ENCODE results near the gene CCDC27. TPM values are rescaled to one million over a fixed set of nuclear protein-coding genes. Genes with fewer than 3 reads are reported as not detected.
"Not testable (repeated sequence)": the region's sequence is repeated elsewhere in the genome, so short reads cannot be mapped to it uniquely, and the experiment has no call there.

The CCDC27 gene
- total RNA-seq, 1 donor from 2014 or later, result not detected

- H3K36me3 Mint-ChIP-seq (ENCODE audit: low read depth, unreplicated experiment), result no peaks in the 10 kb centered on the region
- no peak overlapping the region for H3K4me2 ChIP-seq (ENCODE audit: low read length)
- H3K79me2 ChIP-seq (ENCODE audit: insufficient read depth, low read length), result no peaks in the 10 kb centered on the region
- no peak overlapping the region for H3K27ac ChIP-seq (ENCODE audit: low read depth, low read length)
- H3K27me3 Mint-ChIP-seq (ENCODE audit: low read depth, unreplicated experiment), result peaks cover 13% of the 10 kb centered on the region
- no peak for TF ChIP-seq EZH2 (IDR thresholded peaks at IDR 0.05; ENCODE audit: insufficient read depth, low read length)
- TF ChIP-seq, protein P1, sequence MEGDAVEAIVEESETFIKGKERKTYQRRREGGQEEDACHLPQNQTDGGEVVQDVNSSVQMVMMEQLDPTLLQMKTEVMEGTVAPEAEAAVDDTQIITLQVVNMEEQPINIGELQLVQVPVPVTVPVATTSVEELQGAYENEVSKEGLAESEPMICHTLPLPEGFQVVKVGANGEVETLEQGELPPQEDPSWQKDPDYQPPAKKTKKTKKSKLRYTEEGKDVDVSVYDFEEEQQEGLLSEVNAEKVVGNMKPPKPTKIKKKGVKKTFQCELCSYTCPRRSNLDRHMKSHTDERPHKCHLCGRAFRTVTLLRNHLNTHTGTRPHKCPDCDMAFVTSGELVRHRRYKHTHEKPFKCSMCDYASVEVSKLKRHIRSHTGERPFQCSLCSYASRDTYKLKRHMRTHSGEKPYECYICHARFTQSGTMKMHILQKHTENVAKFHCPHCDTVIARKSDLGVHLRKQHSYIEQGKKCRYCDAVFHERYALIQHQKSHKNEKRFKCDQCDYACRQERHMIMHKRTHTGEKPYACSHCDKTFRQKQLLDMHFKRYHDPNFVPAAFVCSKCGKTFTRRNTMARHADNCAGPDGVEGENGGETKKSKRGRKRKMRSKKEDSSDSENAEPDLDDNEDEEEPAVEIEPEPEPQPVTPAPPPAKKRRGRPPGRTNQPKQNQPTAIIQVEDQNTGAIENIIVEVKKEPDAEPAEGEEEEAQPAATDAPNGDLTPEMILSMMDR (IDR thresholded peaks at IDR 0.05; ENCODE audit: insufficient read depth, low read depth, low read length), result no peak
- no peak overlapping the region for H3K4me3 ChIP-seq (ENCODE audit: insufficient read depth, low read depth, low read length)
- no peak overlapping the region for H2AFZ ChIP-seq (ENCODE audit: low read depth, low read length)
- no peak overlapping the region for H3K9ac ChIP-seq (ENCODE audit: low read length)
- no peak overlapping the region for H3K4me3 Mint-ChIP-seq (ENCODE audit: unreplicated experiment)
- no peak for DNase-seq (ENCODE audit: low read depth)
- no peaks in the 10 kb centered on the region for H3K36me3 ChIP-seq (ENCODE audit: insufficient read depth, low read length)
- H3K4me1 Mint-ChIP-seq (ENCODE audit: low read depth, unreplicated experiment), result no peaks in the 10 kb centered on the region
- peaks cover 2% of the 10 kb centered on the region for H3K27me3 ChIP-seq (ENCODE audit: insufficient read depth, low read length)
- no peaks in the 10 kb centered on the region for H3K9me3 ChIP-seq (ENCODE audit: insufficient read depth, low read depth, low read length)
- peaks cover 2% of the 10 kb centered on the region for H3K9me3 Mint-ChIP-seq (ENCODE audit: unreplicated experiment)
- FAIRE-seq, result no peak
- H4K20me1 ChIP-seq (ENCODE audit: insufficient read depth, low read length), result no peaks in the 10 kb centered on the region
- H3K27ac Mint-ChIP-seq (ENCODE audit: unreplicated experiment), result no peak overlapping the region
- no peaks in the 10 kb centered on the region for H3K4me1 ChIP-seq (ENCODE audit: insufficient read depth, low read length)
Measured at GRCh38 chr1:3722846-3723245, 29.4 kb upstream of the CCDC27 start.

DNA sequence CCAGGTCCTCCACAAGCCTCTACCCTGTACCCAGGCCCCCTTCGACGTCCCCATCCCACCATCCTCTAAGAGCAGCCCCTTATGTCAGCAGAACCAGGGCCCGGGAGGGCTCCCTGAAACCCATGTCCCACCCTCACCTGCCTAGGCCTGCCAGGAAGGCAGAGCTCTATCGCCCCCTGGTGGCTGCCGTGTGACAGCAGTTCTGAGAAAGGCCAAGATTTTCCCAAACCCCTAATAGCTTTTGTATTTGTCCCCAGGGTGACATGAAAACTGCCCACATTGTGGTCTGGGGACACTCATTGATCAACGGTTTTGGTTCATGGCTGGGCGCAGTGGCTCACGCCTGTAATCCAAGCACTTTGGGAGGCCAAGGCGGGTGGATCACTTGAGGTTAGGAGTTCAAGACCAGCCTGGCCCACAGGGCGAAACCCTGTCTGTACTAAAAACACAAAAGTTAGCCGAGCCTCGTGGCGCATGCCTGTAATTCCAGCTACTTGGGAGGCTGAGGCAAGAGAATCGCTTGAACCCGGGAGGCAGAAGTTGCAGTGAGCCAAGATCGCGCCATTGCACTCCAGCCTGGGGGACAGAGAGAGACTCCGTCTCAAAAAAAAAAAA, 27.7 kb upstream of the CCDC27 start:
- H3K4me2 ChIP-seq (ENCODE audit: low read length); H3K9ac ChIP-seq (ENCODE audit: low read length); H3K9me3 ChIP-seq (ENCODE audit: insufficient read depth, low read depth, low read length); H3K36me3 ChIP-seq (ENCODE audit: insufficient read depth, low read length); H3K27ac ChIP-seq (ENCODE audit: low read depth, low read length); H3K79me2 ChIP-seq (ENCODE audit: insufficient read depth, low read length); H3K9me3 Mint-ChIP-seq (ENCODE audit: unreplicated experiment); H4K20me1 ChIP-seq (ENCODE audit: insufficient read depth, low read length); H3K4me1 ChIP-seq (ENCODE audit: insufficient read depth, low read length); H3K4me1 Mint-ChIP-seq (ENCODE audit: low read depth, unreplicated experiment); H2AFZ ChIP-seq (ENCODE audit: low read depth, low read length); H3K27me3 ChIP-seq (ENCODE audit: insufficient read depth, low read length); H3K4me3 ChIP-seq (ENCODE audit: insufficient read depth, low read depth, low read length); H3K4me3 Mint-ChIP-seq (ENCODE audit: unreplicated experiment); H3K27ac Mint-ChIP-seq (ENCODE audit: unreplicated experiment); FAIRE-seq; H3K36me3 Mint-ChIP-seq (ENCODE audit: low read depth, unreplicated experiment): not testable (repeated sequence)
- peaks cover 18% of the 10 kb centered on the region for H3K27me3 Mint-ChIP-seq (ENCODE audit: low read depth, unreplicated experiment)
- TF ChIP-seq, protein P1 (IDR thresholded peaks at IDR 0.05; ENCODE audit: insufficient read depth, low read depth, low read length), result peak; percentile 86
- DNase-seq (ENCODE audit: low read depth), result peak; percentile 16

- Histone ChIP-seq H3K9me3 (ENCODE audit: insufficient read depth, low read depth, low read length) (no peaks in the 10 kb centered on the region), H3K27ac (ENCODE audit: low read depth, low read length) (no peak overlapping the region), H3K36me3 (ENCODE audit: insufficient read depth, low read length) (no peaks in the 10 kb centered on the region), H3K27me3 (ENCODE audit: insufficient read depth, low read length) (no peaks in the 10 kb centered on the region), H3K79me2 (ENCODE audit: insufficient read depth, low read length) (no peaks in the 10 kb centered on the region), H3K4me2 (ENCODE audit: low read length) (no peak overlapping the region), H3K4me3 (ENCODE audit: insufficient read depth, low read depth, low read length) (no peak overlapping the region), H3K9ac (ENCODE audit: low read length) (no peak overlapping the region), H3K4me1 (ENCODE audit: insufficient read depth, low read length) (no peaks in the 10 kb centered on the region), H2AFZ (ENCODE audit: low read depth, low read length) (no peak overlapping the region), H4K20me1 (ENCODE audit: insufficient read depth, low read length) (no peaks in the 10 kb centered on the region)
- DNase-seq (ENCODE audit: low read depth), result no peak
- no peak overlapping the region for H3K27ac Mint-ChIP-seq (ENCODE audit: unreplicated experiment)
- no peaks in the 10 kb centered on the region for H3K36me3 Mint-ChIP-seq (ENCODE audit: low read depth, unreplicated experiment)
- no peak for FAIRE-seq
- H3K27me3 Mint-ChIP-seq (ENCODE audit: low read depth, unreplicated experiment), result peaks cover 17% of the 10 kb centered on the region
- no peaks in the 10 kb centered on the region for H3K4me1 Mint-ChIP-seq (ENCODE audit: low read depth, unreplicated experiment)
- H3K4me3 Mint-ChIP-seq (ENCODE audit: unreplicated experiment), result no peak overlapping the region
- TF ChIP-seq, protein P1 (IDR thresholded peaks at IDR 0.05; ENCODE audit: insufficient read depth, low read depth, low read length), result no peak
- TF ChIP-seq EZH2 (IDR thresholded peaks at IDR 0.05; ENCODE audit: insufficient read depth, low read length), result no peak
- peaks cover 2% of the 10 kb centered on the region for H3K9me3 Mint-ChIP-seq (ENCODE audit: unreplicated experiment)
Measured at GRCh38 chr1:3725366-3725765, 26.9 kb upstream of the CCDC27 start.
